Urothelium cell line (cell line): Measurements from ENCODE around the gene AKAP5.
"Not testable (repeated sequence)": the region's sequence is repeated elsewhere in the genome, so short reads cannot be mapped to it uniquely, and the experiment has no call there.

Experiments used
- DNase-seq: peaks from one replicate; pipeline ENCODE4 v3.0.0; 2011; ENCODE audit warnings: low spot score, mixed read lengths
- FAIRE-seq: peaks from 2 replicates; lab custom pipeline; 2011; peaks lifted over from hg19 to GRCh38; lab: Jason Lieb, UNC

Gene AKAP5

DNA sequence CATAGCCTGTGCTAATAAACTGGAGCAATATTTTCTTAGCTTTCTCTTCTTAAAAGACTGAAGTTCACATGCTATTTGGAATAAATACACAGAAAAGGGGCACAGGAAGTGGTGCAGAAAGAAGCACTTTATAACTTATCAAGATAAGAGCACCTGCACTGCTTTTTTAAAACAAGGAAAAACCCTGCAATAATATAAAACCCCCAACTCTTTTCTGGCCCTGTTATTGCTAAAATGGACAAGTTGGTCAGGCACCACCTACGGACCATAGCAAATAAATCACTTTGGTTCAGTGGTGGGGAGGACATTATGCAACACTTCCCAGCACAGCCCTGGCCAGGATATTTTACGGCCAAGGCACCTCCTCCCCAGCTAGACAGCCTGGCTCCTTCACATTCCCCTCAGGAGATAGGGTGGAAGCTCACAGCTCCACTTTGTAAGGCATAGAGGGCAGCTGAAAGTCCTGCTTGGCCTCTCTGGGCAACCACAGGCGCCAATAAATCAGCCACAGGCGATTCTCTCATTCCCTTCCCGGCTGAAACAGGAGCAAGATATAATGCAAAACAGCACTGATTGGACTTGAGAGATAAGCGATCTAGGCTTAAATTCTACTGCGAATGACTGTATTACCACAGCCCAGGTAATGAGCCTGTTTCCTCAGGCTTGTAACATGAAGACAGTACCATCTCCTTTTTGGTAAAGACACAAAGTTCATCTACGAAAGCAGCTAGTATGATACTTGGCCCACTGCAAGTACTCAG, 36.3 kb downstream of the AKAP5 start:
- FAIRE-seq = peak; percentile 5
- peak; percentile 70 for DNase-seq

DNA sequence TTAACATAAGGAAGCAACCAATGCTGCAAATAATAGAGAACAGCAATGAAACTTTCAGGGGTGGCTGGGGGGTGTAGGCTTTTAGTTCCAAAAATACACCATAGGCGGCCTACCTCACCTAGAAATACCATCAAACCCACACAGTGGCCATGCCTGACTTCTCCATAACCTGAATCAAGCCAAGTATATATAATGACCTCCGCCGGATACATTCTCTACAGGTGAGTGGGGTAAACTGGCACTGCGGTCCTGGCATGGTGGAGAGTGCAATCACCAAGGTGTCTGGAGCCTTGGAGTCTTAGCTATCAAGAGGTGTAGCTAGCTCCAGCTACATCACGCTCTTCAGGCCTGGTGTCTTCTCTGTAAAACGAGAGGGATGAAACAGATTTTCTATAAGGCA, 37.2 kb downstream of the AKAP5 start:
- FAIRE-seq = no peak
- DNase-seq = peak; percentile 20

DNA sequence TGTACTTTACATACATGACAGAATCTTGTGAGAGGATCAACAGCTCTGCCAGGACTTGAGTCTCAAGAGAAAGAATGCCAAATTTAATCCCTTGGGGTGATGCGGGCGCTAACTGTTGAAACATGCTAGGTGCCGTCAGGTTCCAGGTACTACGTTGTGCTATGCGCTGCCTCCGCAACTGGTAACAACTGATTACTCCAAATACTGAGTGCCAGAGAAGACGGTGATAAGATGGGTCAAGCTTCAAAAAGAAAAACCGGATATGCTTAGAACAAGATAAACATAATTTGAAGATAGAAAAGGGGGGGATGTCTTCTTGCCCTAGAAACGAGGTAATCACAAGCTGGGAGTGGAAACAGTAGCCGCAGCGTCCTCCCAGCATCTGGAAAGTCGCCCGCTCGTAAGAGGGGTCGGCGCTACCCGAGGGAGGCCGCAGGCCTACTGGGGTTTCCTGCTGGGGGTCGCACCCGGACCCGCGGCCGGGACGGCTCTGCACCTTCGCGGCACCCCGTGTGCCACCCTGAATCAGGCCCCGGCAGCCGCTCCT, 37.7 kb downstream of the AKAP5 start:
- FAIRE-seq (no peak), DNase-seq (peak; percentile 25)

DNA sequence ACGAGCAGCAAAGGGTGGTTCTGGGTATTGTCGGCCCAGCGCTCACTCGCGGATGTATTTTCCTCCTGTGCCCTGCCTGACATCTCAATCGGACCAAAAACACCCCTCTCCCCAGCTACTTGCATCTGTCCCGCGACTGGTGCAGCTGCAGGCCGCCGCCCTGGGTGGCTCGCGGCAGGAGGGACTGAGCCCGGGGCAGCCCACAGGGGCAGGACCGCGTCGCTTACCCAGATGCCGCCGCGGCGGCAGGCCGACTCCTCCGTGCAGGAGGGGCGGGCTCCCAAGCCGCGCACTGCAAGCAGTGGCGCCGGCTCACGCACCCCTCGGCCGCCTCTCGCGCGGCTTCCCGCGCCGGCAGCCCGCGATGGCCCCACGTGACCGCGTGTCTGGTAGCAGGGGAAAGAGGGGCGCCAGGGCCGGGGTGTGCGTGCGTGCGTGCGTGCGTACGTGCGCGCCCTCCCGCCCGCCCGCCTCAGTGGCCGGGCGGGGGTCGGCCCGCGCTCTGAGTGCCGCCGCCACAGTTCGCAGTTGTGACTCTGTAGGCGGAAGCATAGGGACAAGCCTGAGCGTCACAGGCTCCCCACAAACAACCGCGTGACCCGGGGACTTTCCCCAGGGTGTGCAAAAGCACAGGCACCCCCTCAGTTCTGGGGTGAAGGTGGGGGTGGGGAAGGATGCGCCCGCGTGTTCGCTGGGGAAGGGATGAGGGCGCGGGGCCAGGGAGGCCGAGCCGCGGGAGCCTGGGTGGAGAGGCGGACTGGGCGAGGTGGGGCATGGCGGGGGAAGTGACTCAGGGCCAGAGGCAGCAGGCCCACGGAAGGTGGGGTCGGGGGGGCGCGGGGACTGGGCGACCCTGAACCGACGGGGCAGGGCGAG, 38.4 kb downstream of the AKAP5 start, which contains the start of gene ZBTB25:
Gene ZBTB25 (minus strand): TSS at position 405 of the 876 bp plus-strand sequence. CDS start 13,305 bp downstream, outside the sequence.
- DNase-seq = peak; percentile 96
- peak; percentile 89 for FAIRE-seq

DNA sequence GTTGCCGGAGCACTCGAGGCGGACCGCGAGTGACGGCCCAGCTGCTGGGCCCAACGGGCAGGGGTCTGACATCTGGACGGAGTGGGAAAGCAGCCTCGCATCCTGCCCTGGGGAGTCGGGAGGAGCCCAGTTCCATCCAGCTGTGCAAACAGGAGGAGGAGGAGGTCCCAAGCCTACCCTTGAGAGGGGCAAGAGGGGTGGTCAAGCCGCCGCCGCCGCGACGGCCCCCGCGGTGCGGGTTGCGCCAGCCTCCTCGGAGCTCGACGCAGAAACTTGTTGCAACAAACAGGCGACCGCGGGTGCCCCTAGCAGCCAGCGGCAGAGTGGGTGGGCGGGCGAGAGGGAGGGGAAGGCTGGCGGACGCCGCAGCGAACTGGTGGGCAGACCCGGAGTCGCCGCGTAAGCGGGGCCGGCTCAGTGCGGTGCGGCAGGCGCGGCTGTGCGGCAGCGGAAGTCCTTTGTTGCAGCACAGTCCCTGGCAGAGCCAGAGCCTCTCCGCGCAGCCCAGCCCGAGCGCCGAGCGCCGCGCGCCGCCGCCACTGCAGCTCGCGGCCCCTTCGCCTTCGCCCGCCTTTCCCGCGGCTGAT, 39.1 kb downstream of the AKAP5 start, which contains the start of gene ZBTB1:
Gene ZBTB1 (plus strand): TSS at position 461 of the 587 bp plus-strand sequence. CDS start 16,735 bp downstream, outside the sequence.
- DNase-seq (peak; percentile 88), FAIRE-seq (peak; percentile 71)

DNA sequence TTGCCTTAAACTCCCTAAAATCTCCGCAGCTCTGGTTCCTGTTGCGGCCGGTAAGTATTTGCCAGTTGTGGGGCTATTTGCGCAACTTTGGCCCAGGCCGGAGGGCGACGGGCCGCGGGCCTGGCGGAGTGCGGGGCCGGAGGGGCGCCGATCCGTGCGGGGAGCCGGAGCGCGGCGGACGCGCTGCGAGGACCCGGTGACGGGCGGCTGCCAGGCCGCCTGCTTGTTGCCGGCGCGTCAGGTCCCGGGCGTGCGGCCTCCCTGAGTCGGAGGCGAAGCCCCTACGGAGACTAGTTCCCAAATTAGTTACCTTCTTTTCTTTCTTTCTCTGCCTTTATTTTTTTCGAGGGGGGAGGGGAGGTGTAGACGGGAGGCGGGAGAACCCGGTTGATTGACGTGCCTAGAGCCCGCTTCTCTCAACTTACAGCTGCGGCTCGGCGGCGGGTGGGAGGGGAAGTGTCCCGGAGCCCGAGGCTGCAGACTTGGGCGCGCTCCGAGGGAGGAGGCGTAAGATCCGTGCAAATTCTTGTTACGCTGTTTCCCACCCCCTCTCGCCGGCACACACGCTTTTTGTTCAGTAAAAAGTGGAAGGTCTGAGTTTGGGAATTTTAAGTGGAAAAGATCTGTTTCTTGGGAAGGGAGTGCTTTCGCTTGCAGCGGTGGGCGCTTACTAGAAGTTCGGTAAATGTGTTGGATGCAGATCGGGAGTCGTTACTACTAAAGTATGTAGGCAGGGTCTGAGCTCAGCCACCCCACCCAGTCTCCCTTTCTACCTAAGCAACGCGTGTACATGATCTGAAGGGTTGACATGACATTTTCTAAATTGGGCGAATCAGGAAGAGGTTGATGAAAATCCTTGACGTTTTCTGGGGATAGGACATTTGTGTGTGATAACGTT, 39.8 kb downstream of the AKAP5 start:
- FAIRE-seq (peak; percentile 44), DNase-seq (peak; percentile 97)

DNA sequence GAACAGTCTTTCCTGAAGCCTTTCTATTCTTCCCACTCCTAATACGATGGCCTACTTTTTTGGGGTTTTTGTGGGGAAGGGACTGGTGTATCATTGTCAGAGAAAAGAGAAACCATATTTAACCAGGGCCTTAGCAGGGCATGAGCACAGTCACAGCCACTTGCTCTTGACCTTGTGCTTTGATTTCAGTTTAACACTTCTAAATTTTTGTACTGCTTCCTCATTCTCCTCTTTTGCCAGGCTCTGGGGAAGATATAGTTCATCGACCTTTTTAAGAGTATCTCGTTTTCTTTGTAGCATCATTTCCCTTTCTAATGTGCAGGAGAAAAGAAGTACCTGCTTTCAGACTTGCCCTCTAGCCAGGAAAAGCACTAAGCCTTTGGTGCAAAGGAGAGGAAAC, 41.4 kb downstream of the AKAP5 start:
- DNase-seq (no peak), FAIRE-seq (no peak)

DNA sequence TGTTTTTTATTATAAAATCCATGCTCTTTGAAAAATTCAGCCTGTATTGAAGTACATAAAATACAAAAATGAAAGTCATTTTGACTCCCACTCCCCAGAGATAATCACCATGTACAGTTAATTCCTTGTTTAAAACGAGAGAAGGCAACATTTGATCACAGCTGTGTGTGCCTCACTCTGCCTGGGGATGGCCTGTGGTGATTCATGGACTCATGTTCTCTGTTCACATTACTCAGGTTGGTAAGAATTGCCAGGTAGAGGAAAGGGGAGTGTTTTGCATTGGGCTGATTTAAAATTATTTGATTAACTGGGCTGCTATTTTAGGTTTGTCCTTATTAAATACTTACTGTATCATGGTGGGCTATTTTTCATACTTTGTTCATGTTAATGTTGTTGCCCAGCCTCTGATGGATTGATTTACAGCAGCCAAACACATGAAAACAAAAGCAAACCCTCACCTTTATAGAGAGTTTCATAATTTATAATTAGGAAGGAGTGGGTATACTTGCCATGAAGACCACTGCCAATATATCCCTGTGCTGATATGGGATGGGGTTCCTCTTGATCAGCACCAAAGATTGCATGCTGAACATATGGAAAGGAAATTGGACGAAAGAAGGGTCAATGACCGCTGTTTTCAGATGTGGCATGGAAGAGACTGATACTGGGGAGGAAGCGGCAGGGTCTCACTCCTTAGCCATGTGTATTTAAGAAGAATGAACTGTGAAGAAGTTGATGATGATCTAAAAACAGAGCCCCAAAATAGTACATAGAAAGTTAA, 42.3 kb downstream of the AKAP5 start:
- DNase-seq = peak; percentile 27
- FAIRE-seq = no peak

DNA sequence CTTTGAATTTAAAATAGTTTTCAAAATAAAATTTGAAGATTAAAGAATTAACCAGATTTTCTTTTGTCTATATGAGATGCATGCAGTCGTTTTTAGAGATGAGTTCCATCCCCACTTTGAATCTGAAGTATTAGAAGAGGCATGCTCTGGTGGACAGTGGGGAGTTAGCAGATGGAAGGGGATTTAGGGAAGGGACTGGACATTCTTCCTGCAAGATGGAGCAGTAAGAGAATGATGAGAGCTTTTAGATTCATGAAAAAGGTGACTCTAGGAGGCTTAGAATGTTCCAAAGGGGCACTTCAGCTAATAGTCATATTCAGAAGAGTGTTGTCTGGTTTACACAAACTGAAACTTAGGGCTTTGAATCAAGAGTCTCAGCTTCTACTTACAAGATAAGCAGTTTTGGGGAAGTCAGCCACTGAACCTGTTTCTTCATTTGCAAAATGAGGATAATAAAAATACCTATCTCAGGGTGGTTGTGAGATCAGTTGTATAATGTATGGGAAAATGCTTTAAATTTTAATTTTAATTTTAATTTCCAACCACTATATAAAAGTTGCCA, 43.0 kb downstream of the AKAP5 start:
- no peak for FAIRE-seq
- no peak for DNase-seq

DNA sequence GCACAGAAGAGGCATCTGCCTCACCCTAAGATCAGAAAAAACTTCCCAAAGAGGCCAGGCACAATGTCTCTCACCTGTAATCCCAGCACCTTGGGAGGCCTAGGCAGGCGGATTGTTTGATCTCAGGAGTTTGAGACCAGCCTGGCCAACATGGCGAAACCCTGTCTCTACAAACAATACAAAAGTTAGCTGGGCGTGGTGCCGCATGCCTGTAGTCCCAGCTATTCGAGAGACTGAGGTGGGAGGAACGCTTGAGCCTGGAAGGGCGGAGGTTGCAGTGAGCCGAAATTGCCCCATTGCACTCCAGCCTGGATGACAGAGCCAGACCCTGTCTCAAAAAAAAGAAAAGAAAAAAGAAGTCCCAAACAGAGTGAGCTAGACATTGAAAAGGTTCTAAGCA, 43.7 kb downstream of the AKAP5 start:
- peak; percentile 55 for FAIRE-seq
- DNase-seq = no peak

DNA sequence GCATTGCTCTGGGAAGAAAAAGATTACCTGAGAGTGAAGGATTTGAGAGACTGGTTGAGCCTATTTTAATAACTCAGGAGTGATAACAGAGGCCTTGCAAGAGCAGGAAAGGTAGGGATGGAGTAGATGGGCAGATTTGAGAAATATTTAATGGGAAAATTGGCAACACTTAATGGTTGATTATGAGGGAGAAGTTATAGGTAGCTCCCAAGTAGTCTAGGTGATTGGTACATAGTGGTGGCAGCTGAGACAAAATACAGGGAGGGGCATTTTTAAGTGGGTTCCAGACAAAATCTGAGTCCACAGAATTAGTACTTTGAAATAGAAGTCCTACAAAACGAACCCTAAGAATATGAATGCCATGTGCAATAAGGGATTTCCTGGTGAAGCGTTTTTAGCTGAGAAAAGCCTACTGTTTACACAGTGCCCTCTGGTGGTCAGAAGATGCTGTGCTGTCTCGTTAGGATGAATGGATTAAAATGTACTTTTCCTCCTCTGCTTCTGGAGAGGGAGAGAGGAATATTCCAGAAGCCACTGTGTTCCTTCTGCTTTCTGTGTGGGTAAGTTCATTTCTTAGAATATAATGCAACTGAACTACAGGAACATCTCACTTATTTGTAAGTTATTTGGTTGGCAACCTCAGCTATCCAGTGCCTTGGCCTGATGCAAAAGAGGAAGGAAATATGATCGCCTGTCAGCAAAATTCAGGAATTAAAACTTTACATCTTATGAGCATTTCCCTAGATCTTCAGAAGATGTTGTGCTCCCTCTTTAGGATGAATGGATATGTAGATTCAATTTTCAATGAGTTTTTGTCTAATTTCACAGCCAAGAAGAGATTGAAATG, 45.7 kb downstream of the AKAP5 start:
- DNase-seq (peak; percentile 75), FAIRE-seq (peak; percentile 90)

DNA sequence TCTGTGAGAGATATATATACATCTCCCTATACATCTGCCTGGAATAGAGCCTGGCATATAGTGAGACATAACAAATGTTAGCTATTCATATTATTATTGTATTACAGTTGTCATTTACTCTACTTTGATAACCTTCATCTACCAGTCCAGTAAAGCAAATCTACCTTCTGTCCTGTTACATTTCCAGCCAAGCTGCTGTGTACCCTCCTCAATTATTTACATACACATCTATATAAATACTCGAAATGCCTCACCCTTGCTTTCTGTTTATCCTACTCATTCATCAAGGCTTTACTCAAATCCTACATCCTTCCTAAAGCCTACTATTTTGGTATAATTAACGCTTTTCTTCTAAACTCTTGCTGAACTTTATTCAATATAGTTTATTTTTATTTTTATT, 48.0 kb downstream of the AKAP5 start:
- FAIRE-seq (no peak), DNase-seq (no peak)

DNA sequence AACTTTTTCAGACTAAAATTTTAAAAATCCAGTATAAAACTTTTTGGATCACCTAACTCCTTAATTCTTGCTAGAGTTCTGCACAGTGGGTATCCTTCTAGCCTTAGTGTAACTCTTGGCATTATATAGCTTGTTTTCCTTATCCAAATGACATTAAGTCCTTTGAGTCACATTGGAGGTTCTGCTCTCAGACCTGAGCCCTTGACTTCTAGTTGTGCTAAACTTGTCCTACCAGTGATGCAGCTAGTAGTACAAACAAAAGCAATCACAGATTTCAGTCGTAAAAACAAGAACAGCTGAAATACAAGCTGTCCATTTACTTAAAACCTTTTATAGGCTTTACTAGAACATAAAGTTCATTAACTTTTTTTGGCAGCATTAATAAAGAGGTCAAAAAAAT, 49.8 kb downstream of the AKAP5 start:
- FAIRE-seq = no peak
- no peak for DNase-seq

DNA sequence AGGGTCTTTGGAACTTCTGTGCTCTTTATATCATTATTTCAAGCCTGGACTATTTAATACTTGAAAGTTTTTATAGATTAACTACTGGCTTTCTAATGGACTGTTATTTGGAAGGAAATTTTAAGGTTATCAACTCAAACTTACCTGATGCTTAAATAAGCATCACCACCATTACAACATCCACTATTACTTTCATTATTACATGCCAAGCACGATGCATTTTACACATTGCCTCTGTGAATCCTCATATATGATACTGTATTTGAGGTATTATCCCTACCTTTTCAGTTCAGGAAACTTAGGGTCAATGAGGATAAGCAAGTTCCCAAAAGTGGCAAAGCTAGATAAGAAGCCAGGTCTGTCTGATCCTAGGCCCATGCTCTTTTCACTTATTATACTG, 51.7 kb downstream of the AKAP5 start:
- no peak for DNase-seq
- FAIRE-seq = peak; percentile 66

DNA sequence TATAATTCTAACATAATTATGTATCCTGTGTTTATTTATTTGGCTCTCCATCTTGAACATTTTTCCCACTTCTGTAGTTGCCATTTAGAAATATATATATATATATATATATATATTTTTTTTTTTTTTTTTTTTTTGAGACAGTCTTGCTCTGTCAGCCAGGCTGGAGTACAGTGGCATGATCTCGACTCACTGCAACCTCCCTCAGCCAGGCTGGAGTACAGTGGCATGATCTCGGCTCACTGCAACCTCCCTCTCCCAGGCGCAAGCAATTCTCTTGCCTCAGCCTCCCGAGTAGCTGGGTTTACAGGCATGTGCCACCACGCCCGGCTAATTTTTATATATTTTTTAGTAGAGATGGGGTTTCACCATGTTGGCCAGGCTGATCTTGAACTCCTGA, 52.4 kb downstream of the AKAP5 start:
- DNase-seq, FAIRE-seq: not testable (repeated sequence)

DNA sequence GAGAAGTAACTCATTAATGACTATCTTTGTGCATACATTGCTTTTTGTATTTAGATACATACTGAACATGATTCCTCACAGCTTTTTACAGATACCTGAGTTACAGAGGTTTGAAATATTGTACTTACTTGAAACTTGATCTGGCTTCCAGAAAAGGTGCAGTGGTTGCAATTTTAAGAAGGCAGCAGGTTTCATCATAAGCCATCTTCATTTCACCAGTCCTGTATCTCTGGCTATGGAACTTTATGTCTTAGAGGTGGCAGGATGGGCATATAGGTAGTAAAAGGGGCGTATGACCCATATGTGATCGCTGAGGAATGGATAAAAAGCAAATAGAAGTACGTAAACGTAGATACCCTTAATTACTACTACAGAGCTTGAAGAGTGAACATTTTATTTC, 52.9 kb downstream of the AKAP5 start:
- no peak for DNase-seq
- peak; percentile 52 for FAIRE-seq

DNA sequence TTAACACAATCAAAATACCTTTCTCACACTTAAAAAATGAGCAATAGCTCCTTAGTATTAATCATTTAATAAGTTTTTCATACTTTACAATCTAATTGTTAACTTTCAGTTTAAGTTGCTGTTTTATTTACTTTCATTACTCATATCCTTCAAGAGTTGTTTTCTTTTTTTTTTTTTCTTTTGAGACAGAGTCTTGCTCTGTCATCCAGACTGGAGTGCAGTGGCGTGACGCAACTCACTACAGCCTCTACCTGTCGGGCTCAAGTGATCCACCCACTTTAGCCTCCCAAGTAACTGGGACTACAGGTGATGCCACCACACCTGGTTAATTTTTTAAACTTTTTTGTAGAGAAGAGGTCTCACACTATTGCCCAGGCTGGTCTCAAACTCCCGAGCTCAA, 55.4 kb downstream of the AKAP5 start:
- no peak for FAIRE-seq
- DNase-seq = no peak
